Gastroesophageal sphincter (tissue), 4 donors: ENCODE data around the gene ZC3H18. TPM values are rescaled to one million over a fixed set of nuclear protein-coding genes. Genes with fewer than 3 reads are reported as not detected.
A peak's percentile ranks its signal among the peaks of the same experiment; 100 is the strongest.

Experiments
- ATAC-seq: fragments of 150-250 bp; one replicate; pipeline ENCODE4 v1.9.1; 2016; ENCODE audit warnings: mild to moderate bottlenecking, moderate library complexity
- H3K27ac ChIP-seq, 4 donors: fragments of 200-600 bp; sonication (generic) in 3 of 4; 1 replicate in 3 of 4; 2 replicates in 1 of 4; pipeline ENCODE4 v1.5.1; 2016 to 2019
- H3K27me3 ChIP-seq: fragments of 200-600 bp; sonication (generic); one replicate; pipeline ENCODE4 v1.5.1; 2019
- H3K36me3 ChIP-seq, 2 donors: fragments of 200-600 bp; sonication (generic); one replicate each; pipeline ENCODE4 v1.5.1; 2019; ENCODE audit warnings: control low read depth in 1 of 2
- H3K4me1 ChIP-seq, 3 donors: fragments of 200-600 bp; sonication (generic); 1 replicate in 2 of 3; 2 replicates in 1 of 3; pipeline ENCODE4 v1.5.1; 2016 to 2019; ENCODE audit warnings: control low read depth in 2 of 3
- H3K4me3 ChIP-seq, 2 donors: fragments of 200-600 bp; sonication (generic); one replicate each; pipeline ENCODE4 v1.5.1; 2019; ENCODE audit warnings: mild to moderate bottlenecking in 1 of 2, moderate library complexity in 1 of 2
- H3K9me3 ChIP-seq, 3 donors: fragments of 200-600 bp; sonication (generic); one replicate each; pipeline ENCODE4 v1.5.1; 2017 to 2019; ENCODE audit warnings: control low read depth in 2 of 3
- EP300 ChIP-seq: sonication (generic); formaldehyde crosslinking; IDR thresholded peaks from one replicate; pipeline ENCODE4 v1.6.1; 2017; ENCODE audit warnings: antibody characterized with exemption, mild to moderate bottlenecking
- POLR2A ChIP-seq, 2 donors: fragments of 450-650 bp; IDR thresholded peaks; one replicate each; pipeline ENCODE4 v1.6.1; 2017; ENCODE audit warnings: antibody characterized with exemption in 2 of 2, mild to moderate bottlenecking in 2 of 2, moderate library complexity in 1 of 2
- POLR2AphosphoS5 ChIP-seq: sonication (generic); formaldehyde crosslinking; IDR thresholded peaks from one replicate; pipeline ENCODE4 v1.6.1; 2017; ENCODE audit warnings: antibody characterized with exemption
- WGBS, 2 donors: methylation state at CpG; one replicate each; pipeline ENCODE4 v1.1.5; 2018; ENCODE audit warnings: low coverage in 1 of 2; 5-methylcytosine and 5-hydroxymethylcytosine counted together
- total RNA-seq, 4 donors: library from RNA; depleted of rRNA; stranded (reverse); fragments of >200 nt; gene quantifications; one replicate each; pipeline ENCODE4 v1.1.0, GENCODE V29; 2016
- TF ChIP-seq, protein P1 (sequence below), 4 experiments: fragments of 200-600 bp in 2 of 4; fragments of 450-650 bp in 2 of 4; sonication (generic) in 1 of 4; IDR thresholded peaks; one replicate each; pipeline ENCODE4 v1.5.1; 2017 to 2019; ENCODE audit warnings: antibody characterized with exemption in 4 of 4, mild to moderate bottlenecking in 2 of 4, moderate library complexity in 2 of 4

ZC3H18 gene
- total RNA-seq, 4 donors from 2014 or later: 15.8 to 40.6 (median 23.3) TPM

- no peak overlapping the region for H3K27ac ChIP-seq
- H3K9me3 ChIP-seq: no peaks in the 10 kb centered on the region
- H3K36me3 ChIP-seq: no peaks in the 10 kb centered on the region
- H3K27me3 ChIP-seq: peaks cover 75% of the 10 kb centered on the region
- ATAC-seq: no peak
- WGBS, 2 donors: 50 to 78% methylated on average over 3 to 5 of the region's 16 CpGs
- H3K4me3 ChIP-seq: no peak overlapping the region
- peaks cover 0 to 13% (median 0%) of the 10 kb centered on the region in 3 donors for H3K4me1 ChIP-seq
- TF ChIP-seq POLR2A (IDR thresholded peaks at IDR 0.05) (no peak), EP300 (no peak), POLR2AphosphoS5 (no peak)
- TF ChIP-seq, protein P1, sequence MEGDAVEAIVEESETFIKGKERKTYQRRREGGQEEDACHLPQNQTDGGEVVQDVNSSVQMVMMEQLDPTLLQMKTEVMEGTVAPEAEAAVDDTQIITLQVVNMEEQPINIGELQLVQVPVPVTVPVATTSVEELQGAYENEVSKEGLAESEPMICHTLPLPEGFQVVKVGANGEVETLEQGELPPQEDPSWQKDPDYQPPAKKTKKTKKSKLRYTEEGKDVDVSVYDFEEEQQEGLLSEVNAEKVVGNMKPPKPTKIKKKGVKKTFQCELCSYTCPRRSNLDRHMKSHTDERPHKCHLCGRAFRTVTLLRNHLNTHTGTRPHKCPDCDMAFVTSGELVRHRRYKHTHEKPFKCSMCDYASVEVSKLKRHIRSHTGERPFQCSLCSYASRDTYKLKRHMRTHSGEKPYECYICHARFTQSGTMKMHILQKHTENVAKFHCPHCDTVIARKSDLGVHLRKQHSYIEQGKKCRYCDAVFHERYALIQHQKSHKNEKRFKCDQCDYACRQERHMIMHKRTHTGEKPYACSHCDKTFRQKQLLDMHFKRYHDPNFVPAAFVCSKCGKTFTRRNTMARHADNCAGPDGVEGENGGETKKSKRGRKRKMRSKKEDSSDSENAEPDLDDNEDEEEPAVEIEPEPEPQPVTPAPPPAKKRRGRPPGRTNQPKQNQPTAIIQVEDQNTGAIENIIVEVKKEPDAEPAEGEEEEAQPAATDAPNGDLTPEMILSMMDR (IDR thresholded peaks at IDR 0.05): no peak
Observed at GRCh38 chr16:88553739-88554138, 16.5 kb upstream of the ZC3H18 start.

GRCh38 chr16:88554711-88555264, 15.4 kb upstream of the ZC3H18 start:
- Histone ChIP-seq H3K4me3 (no peak overlapping the region), H3K27me3 (peaks cover 76% of the 10 kb centered on the region), H3K9me3 (no peaks in the 10 kb centered on the region), H3K4me1 (peaks cover 0 to 19% (median 0%) of the 10 kb centered on the region in 3 donors), H3K36me3 (no peaks in the 10 kb centered on the region), H3K27ac (no peak overlapping the region)
- ATAC-seq: no peak
- 41 to 62% methylated on average over 4 to 8 of the region's 15 CpGs for whole genome bisulfite sequencing, 2 donors
- TF ChIP-seq POLR2AphosphoS5: no peak
- TF ChIP-seq POLR2A (IDR thresholded peaks at IDR 0.05): no peak
- TF ChIP-seq, protein P1 (IDR thresholded peaks at IDR 0.05): no peak
- TF ChIP-seq EP300: no peak

GRCh38 chr16:88556294-88556988, 13.8 kb upstream of the ZC3H18 start:
- no peak overlapping the region for H3K4me3 ChIP-seq
- no peaks in the 10 kb centered on the region for H3K9me3 ChIP-seq
- 63 to 68% methylated on average over 6 to 7 of the region's 15 CpGs for WGBS, 2 donors
- H3K4me1 ChIP-seq: peaks cover 0 to 8% (median 0%) of the 10 kb centered on the region in 3 donors
- no peak for ATAC-seq
- H3K36me3 ChIP-seq: no peaks in the 10 kb centered on the region
- TF ChIP-seq POLR2AphosphoS5 (no peak), EP300 (no peak), POLR2A (IDR thresholded peaks at IDR 0.05) (no peak)
- TF ChIP-seq, protein P1 (IDR thresholded peaks at IDR 0.05): no peak
- H3K27me3 ChIP-seq: peaks cover 81% of the 10 kb centered on the region
- H3K27ac ChIP-seq: no peak overlapping the region

DNA sequence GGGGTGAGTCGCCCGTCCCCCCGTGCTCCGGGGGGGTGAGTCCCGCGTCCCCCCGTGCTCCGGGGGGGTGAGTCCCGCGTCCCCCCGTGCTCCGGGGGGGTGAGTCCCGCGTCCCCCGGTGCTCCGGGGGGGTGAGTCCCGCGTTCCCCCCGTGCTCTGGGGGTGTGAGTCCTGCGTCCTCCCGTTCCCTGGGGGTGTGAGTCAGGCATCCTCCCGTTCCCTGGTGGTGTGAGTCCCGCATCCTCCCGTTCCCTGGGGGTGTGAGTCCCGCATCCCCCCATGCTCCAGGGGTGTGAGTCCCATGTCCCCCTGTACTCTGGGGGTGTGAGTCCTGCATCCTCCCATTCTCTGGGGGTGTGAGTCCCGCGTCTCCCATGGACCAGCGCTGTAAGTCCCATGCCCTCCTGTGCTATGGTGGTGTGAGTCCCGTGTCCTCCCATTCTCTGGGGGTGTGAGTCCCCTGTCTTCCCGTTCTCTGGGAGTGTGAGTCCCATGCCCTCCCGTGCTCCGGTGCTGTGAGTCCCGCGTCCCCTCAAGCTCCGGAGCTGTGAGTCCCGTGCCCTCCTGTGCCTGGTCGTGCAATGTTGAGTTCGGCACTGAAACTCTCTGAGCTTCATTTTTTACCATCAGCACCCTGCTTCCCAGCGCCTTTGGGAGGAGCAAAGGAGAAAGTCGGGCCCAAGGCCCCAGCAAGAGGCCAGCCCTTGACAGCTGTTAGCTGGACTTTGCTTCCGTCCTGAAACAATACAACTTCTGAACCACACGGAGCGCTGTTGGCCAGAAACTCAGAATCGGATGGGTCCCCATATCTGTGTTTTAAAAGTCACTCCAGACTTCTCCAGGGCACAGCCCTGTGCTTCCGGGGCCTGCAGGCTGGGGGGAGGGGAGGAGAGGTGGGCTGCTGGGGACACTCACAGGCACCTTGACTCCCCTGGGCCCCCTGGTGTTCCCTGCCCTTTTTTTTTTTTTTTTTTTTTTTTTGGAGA, 11.5 kb upstream of the ZC3H18 start:
- H3K27me3 ChIP-seq: peaks cover 64% of the 10 kb centered on the region
- no peak overlapping the region for H3K4me3 ChIP-seq
- no peak for TF ChIP-seq EP300
- no peak for TF ChIP-seq POLR2A (IDR thresholded peaks at IDR 0.05)
- TF ChIP-seq, protein P1 (IDR thresholded peaks at IDR 0.05): peak in 2 of 4 experiments; percentile 40 to 59
- H3K27ac ChIP-seq: no peak overlapping the region
- peak; percentile 65 for ATAC-seq
- H3K36me3 ChIP-seq: no peaks in the 10 kb centered on the region
- peaks cover 0 to 15% (median 3%) of the 10 kb centered on the region in 3 donors for H3K4me1 ChIP-seq
- 0 to 21% methylated on average over 4 to 7 of the region's 45 CpGs for WGBS, 2 donors
- no peaks in the 10 kb centered on the region for H3K9me3 ChIP-seq
